Measurements from ENCODE around the gene ANO4. TPM values are rescaled to one million over a fixed set of nuclear protein-coding genes. Genes with fewer than 3 reads are reported as not detected.

The ANO4 gene
- total and polyA plus RNA-seq, 2 donors (not counting 1 experiment from before 2014, with no cell fraction given): not detected

DNA sequence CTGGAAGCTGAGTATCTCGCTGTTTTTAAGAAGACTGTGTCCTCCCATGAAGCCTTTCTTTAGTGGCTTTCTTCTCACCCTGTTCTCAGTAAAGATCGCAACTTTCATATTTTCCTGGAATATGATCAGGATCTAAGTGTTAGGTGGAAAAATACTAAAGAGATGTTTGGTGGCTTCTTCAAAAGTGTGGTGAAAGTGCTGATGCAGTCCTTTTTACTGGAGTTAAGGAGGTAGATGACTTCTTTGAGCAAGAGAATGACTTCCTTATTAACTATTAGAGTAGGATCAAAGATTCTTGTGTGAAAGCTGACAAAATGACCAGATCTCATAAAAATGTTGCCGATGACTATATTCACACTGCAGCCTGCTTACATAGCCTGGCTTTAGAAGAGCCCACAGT lies 273.8 kb downstream of the ANO4 start:
- Mint-ChIP-seq H3K4me1 (no peaks in the 10 kb centered on the region), H3K4me3 (no peak overlapping the region), H3K27me3 (no peaks in the 10 kb centered on the region), H3K27ac (no peak overlapping the region), H3K9me3 (ENCODE audit: insufficient read depth) (no peaks in the 10 kb centered on the region)
- Histone ChIP-seq H4K20me1 (ENCODE audit: control insufficient read depth, insufficient read depth, low read length, poor library complexity, severe bottlenecking) (no peaks in the 10 kb centered on the region), H3K4me3 (ENCODE audit: control extremely low read depth in 1 of 5, extremely low read depth in 1 of 5, insufficient read depth in 1 of 5, low read depth in 2 of 5, low read length in 4 of 5) (no peak overlapping the region), H3K4me2 (replicated peaks; ENCODE audit: low read depth, low read length, poor library complexity, severe bottlenecking) (no peak overlapping the region), H3K4me1 (ENCODE audit: control insufficient read depth in 2 of 2, insufficient read depth in 2 of 2, low read length in 2 of 2) (no peaks in the 10 kb centered on the region), H3K36me3 (replicated peaks in 1 of 2; ENCODE audit: control extremely low read depth in 1 of 2, control insufficient read depth in 1 of 2, extremely low read depth in 1 of 2, insufficient read depth in 2 of 2, low read length in 1 of 2) (no peaks in the 10 kb centered on the region), H3K9ac (ENCODE audit: low read length) (no peak overlapping the region), H3K9me3 (ENCODE audit: control extremely low read depth in 1 of 3, control insufficient read depth in 2 of 3, insufficient read depth in 1 of 3, low read length in 2 of 3) (peaks cover 0 to 1% (median 0%) of the 10 kb centered on the region in 3 donors), H3K79me2 (ENCODE audit: control insufficient read depth, insufficient read depth, low read length) (no peaks in the 10 kb centered on the region), H3K27me3 (replicated peaks in 1 of 4; ENCODE audit: control extremely low read depth in 1 of 4, control insufficient read depth in 3 of 4, insufficient read depth in 4 of 4, low read length in 3 of 4) (no peaks in the 10 kb centered on the region), H2AFZ (ENCODE audit: insufficient read depth, low read depth, low read length, poor library complexity, severe bottlenecking) (no peak overlapping the region), H3K27ac (ENCODE audit: low read length in 2 of 2) (no peak overlapping the region)
- WGBS (ENCODE audit: insufficient coverage): 100% methylated on average over 2 of the region's 3 CpGs
- intact Hi-C loops (cut with micrococcal nuclease): no loop called here
- ATAC-seq (ENCODE audit: low read depth): no peak
- ChIA-PET POLR2A (no interaction called here), CTCF (no interaction called here)
- TF ChIP-seq, protein P1, sequence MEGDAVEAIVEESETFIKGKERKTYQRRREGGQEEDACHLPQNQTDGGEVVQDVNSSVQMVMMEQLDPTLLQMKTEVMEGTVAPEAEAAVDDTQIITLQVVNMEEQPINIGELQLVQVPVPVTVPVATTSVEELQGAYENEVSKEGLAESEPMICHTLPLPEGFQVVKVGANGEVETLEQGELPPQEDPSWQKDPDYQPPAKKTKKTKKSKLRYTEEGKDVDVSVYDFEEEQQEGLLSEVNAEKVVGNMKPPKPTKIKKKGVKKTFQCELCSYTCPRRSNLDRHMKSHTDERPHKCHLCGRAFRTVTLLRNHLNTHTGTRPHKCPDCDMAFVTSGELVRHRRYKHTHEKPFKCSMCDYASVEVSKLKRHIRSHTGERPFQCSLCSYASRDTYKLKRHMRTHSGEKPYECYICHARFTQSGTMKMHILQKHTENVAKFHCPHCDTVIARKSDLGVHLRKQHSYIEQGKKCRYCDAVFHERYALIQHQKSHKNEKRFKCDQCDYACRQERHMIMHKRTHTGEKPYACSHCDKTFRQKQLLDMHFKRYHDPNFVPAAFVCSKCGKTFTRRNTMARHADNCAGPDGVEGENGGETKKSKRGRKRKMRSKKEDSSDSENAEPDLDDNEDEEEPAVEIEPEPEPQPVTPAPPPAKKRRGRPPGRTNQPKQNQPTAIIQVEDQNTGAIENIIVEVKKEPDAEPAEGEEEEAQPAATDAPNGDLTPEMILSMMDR (IDR thresholded peaks at IDR 0.05): no peak
- no peak for TF ChIP-seq EZH2 (IDR thresholded peaks at IDR 0.05; ENCODE audit: borderline replicate concordance, insufficient read depth, low read depth, low read length, poor library complexity, severe bottlenecking)
- DNase-seq: no peak

- no peak for ATAC-seq (ENCODE audit: low read depth)
- H3K36me3 ChIP-seq (replicated peaks in 1 of 2; ENCODE audit: control extremely low read depth in 1 of 2, control insufficient read depth in 1 of 2, extremely low read depth in 1 of 2, insufficient read depth in 2 of 2, low read length in 1 of 2): no peaks in the 10 kb centered on the region
- H3K79me2 ChIP-seq (ENCODE audit: control insufficient read depth, insufficient read depth, low read length): no peaks in the 10 kb centered on the region
- H3K4me2 ChIP-seq (replicated peaks; ENCODE audit: low read depth, low read length, poor library complexity, severe bottlenecking): no peak overlapping the region
- whole genome bisulfite sequencing (ENCODE audit: insufficient coverage): 94% methylated on average over 3 of the region's 4 CpGs
- no peak overlapping the region for H3K9ac ChIP-seq (ENCODE audit: low read length)
- TF ChIP-seq, protein P1 (IDR thresholded peaks at IDR 0.05): no peak
- TF ChIP-seq EZH2 (IDR thresholded peaks at IDR 0.05; ENCODE audit: borderline replicate concordance, insufficient read depth, low read depth, low read length, poor library complexity, severe bottlenecking): no peak
- intact Hi-C loops (cut with micrococcal nuclease): no loop called here
- H3K9me3 ChIP-seq (ENCODE audit: control extremely low read depth in 1 of 3, control insufficient read depth in 2 of 3, insufficient read depth in 1 of 3, low read length in 2 of 3): peaks cover 0 to 1% (median 0%) of the 10 kb centered on the region in 3 donors
- no peak overlapping the region for H2AFZ ChIP-seq (ENCODE audit: insufficient read depth, low read depth, low read length, poor library complexity, severe bottlenecking)
- Mint-ChIP-seq H3K4me3 (no peak overlapping the region), H3K4me1 (no peaks in the 10 kb centered on the region), H3K27me3 (no peaks in the 10 kb centered on the region), H3K9me3 (ENCODE audit: insufficient read depth) (no peaks in the 10 kb centered on the region), H3K27ac (no peak overlapping the region)
- ChIA-PET POLR2A (no interaction called here), CTCF (no interaction called here)
- no peaks in the 10 kb centered on the region for H3K4me1 ChIP-seq (ENCODE audit: control insufficient read depth in 2 of 2, insufficient read depth in 2 of 2, low read length in 2 of 2)
- DNase-seq: no peak
- no peak overlapping the region for H3K4me3 ChIP-seq (ENCODE audit: control extremely low read depth in 1 of 5, extremely low read depth in 1 of 5, insufficient read depth in 1 of 5, low read depth in 2 of 5, low read length in 4 of 5)
- no peaks in the 10 kb centered on the region for H4K20me1 ChIP-seq (ENCODE audit: control insufficient read depth, insufficient read depth, low read length, poor library complexity, severe bottlenecking)
- H3K27me3 ChIP-seq (replicated peaks in 1 of 4; ENCODE audit: control extremely low read depth in 1 of 4, control insufficient read depth in 3 of 4, insufficient read depth in 4 of 4, low read length in 3 of 4): no peaks in the 10 kb centered on the region
- H3K27ac ChIP-seq (ENCODE audit: low read length in 2 of 2): no peak overlapping the region
Measured at GRCh38 chr12:101068836-101069235, 274.3 kb downstream of the ANO4 start.

Data from B cell (primary cell).